ENCODE data around the gene WDR73.

- no peak for TF ChIP-seq GABPA (IDR thresholded peaks at IDR 0.05 in 1 of 2, conservative IDR thresholded peaks at IDR 0.05 in 1 of 2)
- no peak for TF ChIP-seq SP1 (IDR thresholded peaks at IDR 0.05)
- TF ChIP-seq, protein P1, sequence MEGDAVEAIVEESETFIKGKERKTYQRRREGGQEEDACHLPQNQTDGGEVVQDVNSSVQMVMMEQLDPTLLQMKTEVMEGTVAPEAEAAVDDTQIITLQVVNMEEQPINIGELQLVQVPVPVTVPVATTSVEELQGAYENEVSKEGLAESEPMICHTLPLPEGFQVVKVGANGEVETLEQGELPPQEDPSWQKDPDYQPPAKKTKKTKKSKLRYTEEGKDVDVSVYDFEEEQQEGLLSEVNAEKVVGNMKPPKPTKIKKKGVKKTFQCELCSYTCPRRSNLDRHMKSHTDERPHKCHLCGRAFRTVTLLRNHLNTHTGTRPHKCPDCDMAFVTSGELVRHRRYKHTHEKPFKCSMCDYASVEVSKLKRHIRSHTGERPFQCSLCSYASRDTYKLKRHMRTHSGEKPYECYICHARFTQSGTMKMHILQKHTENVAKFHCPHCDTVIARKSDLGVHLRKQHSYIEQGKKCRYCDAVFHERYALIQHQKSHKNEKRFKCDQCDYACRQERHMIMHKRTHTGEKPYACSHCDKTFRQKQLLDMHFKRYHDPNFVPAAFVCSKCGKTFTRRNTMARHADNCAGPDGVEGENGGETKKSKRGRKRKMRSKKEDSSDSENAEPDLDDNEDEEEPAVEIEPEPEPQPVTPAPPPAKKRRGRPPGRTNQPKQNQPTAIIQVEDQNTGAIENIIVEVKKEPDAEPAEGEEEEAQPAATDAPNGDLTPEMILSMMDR (IDR thresholded peaks at IDR 0.05; ENCODE audit: low read depth, low read length, missing input control): no peak
- TF ChIP-seq, protein P2, sequence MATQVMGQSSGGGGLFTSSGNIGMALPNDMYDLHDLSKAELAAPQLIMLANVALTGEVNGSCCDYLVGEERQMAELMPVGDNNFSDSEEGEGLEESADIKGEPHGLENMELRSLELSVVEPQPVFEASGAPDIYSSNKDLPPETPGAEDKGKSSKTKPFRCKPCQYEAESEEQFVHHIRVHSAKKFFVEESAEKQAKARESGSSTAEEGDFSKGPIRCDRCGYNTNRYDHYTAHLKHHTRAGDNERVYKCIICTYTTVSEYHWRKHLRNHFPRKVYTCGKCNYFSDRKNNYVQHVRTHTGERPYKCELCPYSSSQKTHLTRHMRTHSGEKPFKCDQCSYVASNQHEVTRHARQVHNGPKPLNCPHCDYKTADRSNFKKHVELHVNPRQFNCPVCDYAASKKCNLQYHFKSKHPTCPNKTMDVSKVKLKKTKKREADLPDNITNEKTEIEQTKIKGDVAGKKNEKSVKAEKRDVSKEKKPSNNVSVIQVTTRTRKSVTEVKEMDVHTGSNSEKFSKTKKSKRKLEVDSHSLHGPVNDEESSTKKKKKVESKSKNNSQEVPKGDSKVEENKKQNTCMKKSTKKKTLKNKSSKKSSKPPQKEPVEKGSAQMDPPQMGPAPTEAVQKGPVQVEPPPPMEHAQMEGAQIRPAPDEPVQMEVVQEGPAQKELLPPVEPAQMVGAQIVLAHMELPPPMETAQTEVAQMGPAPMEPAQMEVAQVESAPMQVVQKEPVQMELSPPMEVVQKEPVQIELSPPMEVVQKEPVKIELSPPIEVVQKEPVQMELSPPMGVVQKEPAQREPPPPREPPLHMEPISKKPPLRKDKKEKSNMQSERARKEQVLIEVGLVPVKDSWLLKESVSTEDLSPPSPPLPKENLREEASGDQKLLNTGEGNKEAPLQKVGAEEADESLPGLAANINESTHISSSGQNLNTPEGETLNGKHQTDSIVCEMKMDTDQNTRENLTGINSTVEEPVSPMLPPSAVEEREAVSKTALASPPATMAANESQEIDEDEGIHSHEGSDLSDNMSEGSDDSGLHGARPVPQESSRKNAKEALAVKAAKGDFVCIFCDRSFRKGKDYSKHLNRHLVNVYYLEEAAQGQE (IDR thresholded peaks at IDR 0.05): no peak
- TF ChIP-seq YY1 (IDR thresholded peaks at IDR 0.05): no peak
- no peak for TF ChIP-seq MAX (IDR thresholded peaks at IDR 0.05)
- no peak for TF ChIP-seq JUND (IDR thresholded peaks at IDR 0.05)
- TF ChIP-seq ZBTB33 (IDR thresholded peaks at IDR 0.05): no peak
These were observed 29.7 kb downstream of the WDR73 start for GRCh38 chr15:84624359-84624758.

Data from liver (tissue), 3 donors.